Liver (tissue), 9 donors: Measurements from ENCODE around the gene EIF4G3. TPM values are rescaled to one million over a fixed set of nuclear protein-coding genes. Genes with fewer than 3 reads are reported as not detected.

Experiments
- DNase-seq: peaks from one replicate; pipeline ENCODE4 v3.0.0-alpha.2; 2017; ENCODE audit warnings: low spot score
- H3K27ac ChIP-seq, 2 donors: one replicate each; pipeline ENCODE4 v1.7.0; 2013; ENCODE audit warnings: inconsistent platforms in 2 of 2, low read length in 2 of 2, control low read depth in 1 of 2, low read depth in 1 of 2, mild to moderate bottlenecking in 1 of 2
- H3K27me3 ChIP-seq, 4 donors: one replicate each; pipeline versions ENCODE4 v1.6.1 to v1.7.0; 2013; ENCODE audit warnings: low read length in 3 of 4, inconsistent platforms in 1 of 4, mild to moderate bottlenecking in 1 of 4, moderate library complexity in 1 of 4; ENCODE audit not compliant: control insufficient read depth in 4 of 4, insufficient read depth in 4 of 4
- H3K36me3 ChIP-seq, 4 donors: one replicate each; pipeline versions ENCODE4 v1.6.1 to v1.7.0; 2013; ENCODE audit warnings: low read length in 3 of 4, mild to moderate bottlenecking in 3 of 4, low read depth in 1 of 4, moderate library complexity in 1 of 4; ENCODE audit not compliant: control insufficient read depth in 4 of 4, insufficient read depth in 3 of 4
- H3K4me1 ChIP-seq, 4 donors: one replicate each; pipeline versions ENCODE4 v1.6.1 to v1.7.0; 2013; ENCODE audit warnings: low read length in 3 of 4, mild to moderate bottlenecking in 3 of 4, moderate library complexity in 1 of 4; ENCODE audit not compliant: control insufficient read depth in 4 of 4, insufficient read depth in 4 of 4
- H3K4me3 ChIP-seq, 3 donors: one replicate each; pipeline versions ENCODE4 v1.6.1 to v1.7.0; 2013; ENCODE audit warnings: low read length in 3 of 3, control low read depth in 1 of 3, low read depth in 1 of 3, mild to moderate bottlenecking in 1 of 3
- H3K9ac ChIP-seq, 2 donors: one replicate each; pipeline ENCODE4 v1.7.0; 2013; ENCODE audit warnings: low read length in 2 of 2, mild to moderate bottlenecking in 2 of 2, moderate library complexity in 2 of 2, control low read depth in 1 of 2, low read depth in 1 of 2
- H3K9me3 ChIP-seq, 4 donors: one replicate each; pipeline versions ENCODE4 v1.6.1 to v1.7.0; 2013; ENCODE audit warnings: low read length in 3 of 4; ENCODE audit not compliant: control insufficient read depth in 4 of 4
- ATF3 ChIP-seq: IDR thresholded peaks from 2 replicates; pipeline ENCODE4 v1.6.1; 2016; ENCODE audit warnings: antibody characterized with exemption
- CTCF ChIP-seq: fragments of 150-350 bp; IDR thresholded peaks from 2 replicates; pipeline ENCODE4 v1.5.1; 2017; ENCODE audit warnings: improper control_type of control experiment, low read depth, low read length; ENCODE audit not compliant: missing input control
- EGR1 ChIP-seq, 2 donors: IDR thresholded peaks; 2 replicates each; pipeline ENCODE4 v1.6.1; 2016 to 2018; ENCODE audit warnings: antibody characterized with exemption in 2 of 2, low read depth in 2 of 2
- FOXA1 ChIP-seq: IDR thresholded peaks from 2 replicates; pipeline ENCODE4 v1.6.1; 2016; ENCODE audit warnings: antibody characterized with exemption
- FOXA2 ChIP-seq: IDR thresholded peaks from 2 replicates; pipeline ENCODE4 v1.6.1; 2016; ENCODE audit warnings: antibody characterized with exemption
- GABPA ChIP-seq, 2 donors: IDR thresholded peaks in 1 of 2; conservative IDR thresholded peaks in 1 of 2; 2 replicates each; pipeline ENCODE4 v1.6.1; 2016; ENCODE audit warnings: antibody characterized with exemption in 2 of 2, mild to moderate bottlenecking in 1 of 2, moderate library complexity in 1 of 2
- HNF4A ChIP-seq, 2 donors: conservative IDR thresholded peaks; 2 replicates each; pipeline ENCODE4 v1.6.1; 2016; ENCODE audit warnings: antibody characterized with exemption in 2 of 2, mild to moderate bottlenecking in 2 of 2
- HNF4G ChIP-seq: IDR thresholded peaks from 2 replicates; pipeline ENCODE4 v1.6.1; 2016; ENCODE audit warnings: antibody characterized with exemption
- JUND ChIP-seq, 2 donors: IDR thresholded peaks; 2 replicates each; pipeline ENCODE4 v1.6.1; 2016; ENCODE audit warnings: antibody characterized with exemption in 2 of 2
- MAX ChIP-seq: IDR thresholded peaks from 2 replicates; pipeline ENCODE4 v1.6.1; 2016; ENCODE audit warnings: antibody characterized with exemption
- NR2F2 ChIP-seq: IDR thresholded peaks from 2 replicates; pipeline ENCODE4 v1.6.1; 2016; ENCODE audit warnings: antibody characterized with exemption
- RAD21 ChIP-seq, 2 donors: IDR thresholded peaks; 2 replicates each; pipeline ENCODE4 v1.6.1; 2016; ENCODE audit warnings: antibody characterized with exemption in 2 of 2, mild to moderate bottlenecking in 2 of 2
- RXRA ChIP-seq, 2 donors: IDR thresholded peaks; 2 replicates each; pipeline ENCODE4 v1.6.1; 2017 to 2018; ENCODE audit warnings: antibody characterized with exemption in 2 of 2, mild to moderate bottlenecking in 1 of 2
- SP1 ChIP-seq: IDR thresholded peaks from 2 replicates; pipeline ENCODE4 v1.6.1; 2018; ENCODE audit warnings: antibody characterized with exemption, mild to moderate bottlenecking
- TAF1 ChIP-seq: conservative IDR thresholded peaks from 2 replicates; pipeline ENCODE4 v1.6.1; 2016; ENCODE audit warnings: antibody characterized with exemption, mild to moderate bottlenecking
- YY1 ChIP-seq: IDR thresholded peaks from 2 replicates; pipeline ENCODE4 v1.6.1; 2016; ENCODE audit warnings: antibody characterized with exemption, mild to moderate bottlenecking
- ZBTB33 ChIP-seq: IDR thresholded peaks from 2 replicates; pipeline ENCODE4 v1.6.1; 2016; ENCODE audit warnings: antibody characterized with exemption
- WGBS: extraction: QIAGEN DNeasy Blood & Tissue Kit; methylation state at CpG from one replicate; pipeline ENCODE4 v1.1.7; 2013; 5-methylcytosine and 5-hydroxymethylcytosine counted together
- polyA plus RNA-seq, 2 donors: library from polyadenylated mRNA; stranded (reverse) in 1 of 2; unstranded in 1 of 2; fragments of 200-250 nt in 1 of 2; fragments of >200 nt in 1 of 2; fragmentation: Nextera tagmentation in 1 of 2; extraction: Ambion mirVana in 1 of 2; gene quantifications; one replicate each; pipeline versions ENCODE4 v1.2.1 to v1.2.3, GENCODE V29; 2013 to 2015
- total RNA-seq, 2 donors: library from RNA; depleted of rRNA; stranded (reverse); fragments of >200 nt; gene quantifications; one replicate each; pipeline ENCODE4 v1.2.3, GENCODE V29; 2014
- donor health status: healthy.
- donor health status: healthy.
- donor health status: healthy.
- donor health status: healthy.
- donor health status: healthy.

EIF4G3 gene
- total and polyA plus RNA-seq, 4 donors, result 7.6 to 22.8 (median 11.7) TPM

- TF ChIP-seq SP1 (no peak), HNF4G (no peak), TAF1 (no peak), RAD21 (IDR thresholded peaks at IDR 0.05) (no peak), FOXA2 (no peak), GABPA (IDR thresholded peaks at IDR 0.05 in 1 of 2, conservative IDR thresholded peaks at IDR 0.05 in 1 of 2) (no peak), RXRA (IDR thresholded peaks at IDR 0.05) (no peak), HNF4A (conservative IDR thresholded peaks at IDR 0.05) (no peak), NR2F2 (no peak), ATF3 (no peak), EGR1 (IDR thresholded peaks at IDR 0.05; ENCODE audit: low read depth in 2 of 2) (no peak), FOXA1 (no peak)
These were observed 339.0 kb downstream of the EIF4G3 start (continued) for GRCh38 chr1:20837554-20838192.

- no peak for DNase-seq
- H3K4me3 ChIP-seq, result no peak overlapping the region
- WGBS, result 93% methylated on average over 4 of the region's 4 CpGs
- H3K36me3 ChIP-seq, result peaks cover 0 to 7% (median 2%) of the 10 kb centered on the region in 4 donors
- H3K27ac ChIP-seq, result no peak overlapping the region
- H3K9me3 ChIP-seq, result no peaks in the 10 kb centered on the region
- H3K9ac ChIP-seq, result no peak overlapping the region
- H3K27me3 ChIP-seq, result no peaks in the 10 kb centered on the region
- no peak for TF ChIP-seq RXRA (IDR thresholded peaks at IDR 0.05)
- no peak for TF ChIP-seq MAX
- no peak for TF ChIP-seq FOXA2
- no peak for TF ChIP-seq CTCF
- no peak for TF ChIP-seq ZBTB33
- TF ChIP-seq SP1, result no peak
- TF ChIP-seq TAF1, result no peak
- no peak for TF ChIP-seq ATF3
- no peak for TF ChIP-seq HNF4G
- TF ChIP-seq RAD21 (IDR thresholded peaks at IDR 0.05), result no peak
- no peak for TF ChIP-seq JUND (IDR thresholded peaks at IDR 0.05)
- TF ChIP-seq YY1, result no peak
- no peak for TF ChIP-seq GABPA (IDR thresholded peaks at IDR 0.05 in 1 of 2, conservative IDR thresholded peaks at IDR 0.05 in 1 of 2)
- no peak for TF ChIP-seq EGR1 (IDR thresholded peaks at IDR 0.05; ENCODE audit: low read depth in 2 of 2)
- no peak for TF ChIP-seq FOXA1
- no peaks in the 10 kb centered on the region for H3K4me1 ChIP-seq
These were observed 340.5 kb downstream of the EIF4G3 start for GRCh38 chr1:20836230-20836629.
